Activated effector memory CD4-positive, alpha-beta T cell treated with Interleukin-2 at 50 U/mL for 16 hours (primary cell): ENCODE results near the gene ERN1.
"Not testable (repeated sequence)": the region's sequence is repeated elsewhere in the genome, so short reads cannot be mapped to it uniquely, and the experiment has no call there.

Source experiments
- DNase-seq: peaks from one replicate; pipeline ENCODE4 v3.0.0-alpha.2; 2020

ERN1 gene

GRCh38 chr17:64022611-64023063 lies 107.3 kb downstream of the ERN1 start:
- no peak for DNase-seq

GRCh38 chr17:64020056-64020766 lies 109.7 kb downstream of the ERN1 start, which contains the start of gene ICAM2:
Gene ICAM2 (minus strand): TSS chr17:64020633. CDS start chr17:64006691, 13,942 bp downstream.
- DNase-seq = peak; percentile 87

- DNase-seq = not testable (repeated sequence)
These were observed 110.4 kb downstream of the ERN1 start for GRCh38 chr17:64019551-64019961.

GRCh38 chr17:64017381-64017980 lies 112.5 kb downstream of the ERN1 start:
- DNase-seq = no peak

DNA sequence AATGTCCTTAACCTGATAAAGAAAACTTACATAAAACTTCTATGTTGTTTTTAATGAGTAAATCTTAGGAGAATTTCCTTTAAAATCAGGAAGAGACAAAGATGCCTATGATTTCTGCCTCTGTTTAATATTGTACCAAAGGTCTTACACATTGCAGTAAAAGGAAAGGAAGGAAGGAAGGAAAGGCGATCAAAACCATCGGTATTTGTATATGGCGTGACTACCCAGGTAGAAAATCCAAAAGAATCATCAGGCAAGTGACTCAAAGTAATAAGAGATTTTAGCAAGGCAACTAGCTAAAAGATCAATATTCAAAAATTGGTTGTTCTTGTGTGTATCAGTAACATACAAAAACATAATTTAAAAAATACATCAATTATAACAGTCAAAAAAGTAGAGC lies 113.0 kb downstream of the ERN1 start:
- DNase-seq = no peak

- DNase-seq = no peak
These were observed 113.6 kb downstream of the ERN1 start for GRCh38 chr17:64016231-64016784.

GRCh38 chr17:64015447-64015846 lies 114.5 kb downstream of the ERN1 start:
- DNase-seq = no peak

- DNase-seq = no peak
These were observed 120.2 kb downstream of the ERN1 start for GRCh38 chr17:64009571-64010402.

GRCh38 chr17:64008830-64009229 lies 121.1 kb downstream of the ERN1 start:
- DNase-seq = no peak

- DNase-seq = no peak
These were observed 121.6 kb downstream of the ERN1 start for GRCh38 chr17:64008346-64008745.

DNA sequence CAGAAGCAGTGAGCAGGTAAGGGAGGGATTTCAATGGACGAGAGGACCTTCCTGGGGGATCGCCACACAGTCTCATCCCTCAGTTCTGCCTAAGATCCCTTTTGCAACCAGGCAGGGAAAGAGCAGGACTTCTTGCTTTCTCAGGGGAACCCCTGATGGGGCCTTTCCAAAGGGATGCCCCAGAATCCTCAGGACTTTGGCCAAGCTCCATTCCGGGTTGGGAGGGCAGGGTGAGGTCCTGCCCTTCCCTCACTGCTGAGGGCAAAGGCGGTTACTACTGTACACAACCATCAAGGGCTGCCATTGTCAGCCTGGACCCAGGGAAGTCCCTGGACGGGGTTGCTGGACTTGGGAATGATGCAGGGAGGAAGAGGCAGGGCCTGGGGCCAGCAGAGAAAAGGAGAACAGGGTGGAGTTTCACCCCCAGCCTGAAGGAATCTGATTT lies 122.1 kb downstream of the ERN1 start:
- no peak for DNase-seq

GRCh38 chr17:64007089-64007837 lies 122.7 kb downstream of the ERN1 start:
- DNase-seq = not testable (repeated sequence)

DNA sequence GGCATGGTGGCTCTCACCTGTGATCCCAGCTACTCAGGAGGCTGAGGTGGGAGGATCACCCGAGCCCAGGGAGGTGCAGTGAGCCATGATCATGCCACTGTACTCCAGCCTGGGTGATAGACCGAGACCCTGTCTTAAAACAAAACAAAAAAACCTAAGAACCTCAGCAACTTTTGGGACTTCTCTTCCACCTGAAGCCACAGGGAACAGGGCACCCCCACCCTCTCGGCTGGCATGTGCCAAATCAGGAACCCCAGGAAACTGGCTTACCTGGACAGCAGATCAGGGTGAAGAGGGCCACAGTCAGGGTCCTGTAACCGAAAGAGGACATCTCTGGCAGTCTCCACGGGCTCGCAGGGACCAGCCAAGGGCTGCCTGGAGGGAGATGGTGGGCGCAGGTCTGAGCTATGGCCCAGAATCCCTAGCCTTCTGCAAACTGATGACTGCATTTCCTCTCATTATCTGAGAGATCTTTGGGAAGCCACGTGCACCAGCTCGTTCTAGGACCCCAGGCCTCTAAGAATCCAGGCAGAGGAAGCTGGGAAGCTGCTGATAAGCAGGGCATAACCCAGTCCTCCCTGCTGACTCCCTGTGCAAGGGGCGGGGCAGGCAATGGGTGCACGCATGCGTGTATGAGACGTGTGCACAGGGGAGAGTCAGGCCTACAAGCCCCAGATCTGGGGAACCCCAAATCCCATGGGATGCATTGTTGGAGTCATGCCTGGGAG lies 123.4 kb downstream of the ERN1 start:
- no peak for DNase-seq

GRCh38 chr17:64005734-64006167 lies 124.2 kb downstream of the ERN1 start:
- no peak for DNase-seq

DNA sequence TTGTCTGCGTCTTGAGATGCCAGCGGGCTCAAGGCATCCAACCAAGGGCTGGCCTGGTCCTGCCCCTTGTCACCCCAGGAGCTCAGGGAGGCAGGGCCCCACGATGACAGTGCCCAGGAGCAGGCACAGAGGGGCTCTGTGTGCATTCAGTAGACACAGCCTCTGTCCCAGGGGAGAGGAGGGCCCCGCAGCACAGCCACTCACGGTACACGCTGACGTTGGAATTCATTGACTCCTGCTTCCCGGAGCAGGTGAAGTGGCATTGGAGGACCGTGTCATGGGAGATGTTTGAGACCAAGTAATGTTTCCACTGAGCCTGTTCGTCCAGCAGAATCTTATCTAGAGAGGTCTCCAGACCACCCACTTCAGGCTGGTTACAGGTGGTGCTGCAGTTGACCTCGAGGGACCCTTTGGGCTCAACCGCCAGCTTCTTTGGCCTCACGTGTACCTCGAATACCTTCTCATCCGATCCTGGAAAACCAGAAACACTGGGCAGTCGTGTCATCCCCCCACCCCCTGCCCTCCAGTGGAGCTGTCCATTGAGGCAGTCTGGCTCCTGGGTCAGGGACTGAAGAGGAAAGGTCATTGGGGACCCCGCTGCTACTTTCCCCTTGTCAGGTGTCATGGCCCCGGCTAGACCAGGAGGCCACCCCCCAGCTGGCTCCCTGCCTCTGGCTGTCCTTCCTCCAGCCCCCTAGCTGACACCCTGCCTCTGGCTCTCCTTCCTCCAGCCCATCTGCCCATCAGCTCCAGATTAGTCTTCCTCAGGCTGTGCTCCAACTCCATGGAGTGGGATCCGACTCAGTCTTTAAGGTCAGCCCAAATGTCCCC lies 124.8 kb downstream of the ERN1 start:
- no peak for DNase-seq

DNA sequence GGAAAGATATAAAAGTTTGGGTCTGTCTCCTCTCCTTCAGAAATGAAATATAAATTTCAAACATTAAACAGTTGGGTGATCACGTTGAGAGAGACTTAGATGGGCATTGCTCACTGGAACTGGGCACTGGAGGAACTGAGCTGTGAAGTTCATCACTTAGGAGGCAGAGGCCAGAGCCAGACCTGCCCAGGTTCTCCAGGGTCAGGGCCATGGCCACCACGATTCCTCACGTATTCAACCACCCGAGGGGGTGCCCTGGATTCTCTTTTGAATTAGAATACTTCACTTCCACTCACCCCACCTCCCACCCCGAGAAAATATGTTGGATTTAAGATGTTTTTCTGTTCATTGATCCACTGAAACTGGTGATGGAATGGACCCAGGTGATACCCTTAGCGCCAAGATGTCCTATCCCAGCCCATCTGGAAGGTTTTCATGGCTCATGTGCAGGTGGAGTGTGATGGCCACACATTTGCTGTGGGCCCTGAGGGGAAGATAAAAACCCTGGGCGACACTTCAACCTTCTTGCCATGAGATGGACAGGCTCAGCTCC lies 125.7 kb downstream of the ERN1 start:
- no peak for DNase-seq

- DNase-seq = no peak
These were observed 126.3 kb downstream of the ERN1 start for GRCh38 chr17:64003526-64004121.

DNA sequence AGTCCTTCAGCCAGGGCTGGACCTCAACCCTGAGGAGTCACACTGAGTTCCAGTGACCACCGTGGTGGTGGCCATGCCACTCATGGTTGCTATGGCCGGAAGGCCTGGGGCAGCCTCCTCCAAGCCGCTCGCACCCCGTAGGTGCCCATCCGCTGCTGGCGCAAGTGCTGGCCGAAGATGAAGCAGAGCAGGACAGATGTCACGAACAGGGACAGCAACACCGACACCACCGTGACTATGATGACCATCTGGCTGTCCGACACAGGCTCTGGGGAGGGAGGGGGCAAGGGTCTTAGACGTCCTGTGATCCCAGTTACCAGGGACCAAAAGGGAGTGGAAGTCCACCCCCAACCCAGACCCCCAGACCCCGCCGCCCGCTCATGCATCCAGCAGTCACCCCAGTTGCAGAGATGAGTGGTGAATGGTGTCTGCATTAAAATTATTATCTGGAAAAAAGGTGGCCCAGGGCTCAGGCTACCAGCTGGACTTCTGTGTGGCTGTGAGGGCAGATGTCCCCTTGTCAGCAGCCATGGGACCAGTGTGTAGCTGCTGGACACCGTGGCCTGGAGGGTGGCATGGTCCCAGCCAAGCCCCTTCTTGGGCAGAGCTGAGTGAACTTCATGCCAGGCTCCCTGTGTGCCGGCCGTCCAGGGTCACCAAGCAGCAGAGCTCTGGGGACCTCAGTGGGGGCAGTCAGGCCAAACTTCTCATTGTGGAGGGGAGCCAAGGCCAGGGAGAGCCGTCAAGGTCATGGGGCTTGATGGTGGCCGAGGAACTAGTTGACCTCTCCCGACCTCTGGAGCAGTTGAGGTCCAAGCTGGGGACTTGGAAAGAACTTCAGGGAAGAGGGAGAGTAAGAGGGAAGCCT lies 127.1 kb downstream of the ERN1 start:
- DNase-seq = no peak
